K562 (cell line): ENCODE measurements around the gene CYTH1. TPM values are rescaled to one million over a fixed set of nuclear protein-coding genes. Genes with fewer than 3 reads are reported as not detected.

Experiments
- ATAC-seq: fragments of 200-7000 bp; cut with Tn5 transposase; 3 replicates; pipeline ENCODE4 v1.9.1; 2020; ENCODE audit warnings: moderate library complexity
- BruUV-seq: library from RNA; stranded (reverse); fragments of 400-500 nt; replicated peaks from 2 replicates; lab custom pipeline; 2021; lab: Mats Ljungman, UMichigan
- CTCF ChIA-PET: fragments of 300-600 bp; formaldehyde crosslinking; extraction: SDS; loops from one replicate; lab custom pipeline; 2021; ENCODE audit warnings: low intra/inter-chr PET ratio; lab: Yijun Ruan, JAX
- POLR2A ChIA-PET: fragments of 300-600, 350-650 bp; sonication (Branson Sonifier 250); formaldehyde crosslinking; extraction: SDS; loops from one replicate; lab custom pipeline; 2021; ENCODE audit warnings: antibody characterized with exemption, inconsistent platforms; lab: Yijun Ruan, JAX
- DNase-seq, 4 experiments: peaks; one replicate each; pipeline versions ENCODE4 v3.0.0 to v3.0.0-alpha.2; 2011 to 2018; ENCODE audit warnings: low spot score in 3 of 4, mixed read lengths in 3 of 4; ENCODE audit errors: extremely low read depth in 1 of 4
- FAIRE-seq: peaks from 2 replicates; lab custom pipeline; 2011; peaks lifted over from hg19 to GRCh38; lab: Jason Lieb, UNC
- H2AFZ ChIP-seq: 2 replicates; pipeline ENCODE4 v1.6.0; 2011; ENCODE audit warnings: low read depth, low read length, control low read depth, inconsistent platforms
- H3K27ac ChIP-seq: fragments of 200-600 bp; 3 replicates; pipeline ENCODE4 v1.8.0; 2011; ENCODE audit warnings: low read depth, mild to moderate bottlenecking, control low read depth, inconsistent platforms, low read length, moderate library complexity, mixed read lengths; ENCODE audit errors: extremely low read depth
- H3K27me3 ChIP-seq, 2 experiments: fragments of 300-600 bp in 1 of 2; 2 replicates in 1 of 2; 3 replicates in 1 of 2; pipeline versions ENCODE4 v1.6.0 to v1.8.0; 2011; ENCODE audit warnings: inconsistent platforms in 2 of 2, low read length in 2 of 2, mild to moderate bottlenecking in 1 of 2, mixed read lengths in 1 of 2, moderate library complexity in 1 of 2; ENCODE audit not compliant: control insufficient read depth in 2 of 2, insufficient read depth in 2 of 2
- H3K36me3 ChIP-seq: fragments of 300-600 bp; 3 replicates; pipeline ENCODE4 v1.8.0; 2011; ENCODE audit warnings: mild to moderate bottlenecking, low read length, inconsistent platforms; ENCODE audit not compliant: control insufficient read depth, insufficient read depth
- H3K4me1 ChIP-seq, 2 experiments: fragments of 200-600 bp in 1 of 2; replicated peaks in 1 of 2; 2 replicates in 1 of 2; 3 replicates in 1 of 2; pipeline versions ENCODE4 v1.5.1 to v1.8.0; 2011; ENCODE audit warnings: inconsistent platforms in 2 of 2, low read length in 2 of 2, mild to moderate bottlenecking in 1 of 2, mixed read lengths in 1 of 2, moderate library complexity in 1 of 2; ENCODE audit not compliant: control insufficient read depth in 2 of 2, insufficient read depth in 2 of 2
- H3K4me2 ChIP-seq: 2 replicates; pipeline ENCODE4 v1.6.1; 2011; ENCODE audit warnings: low read length, control low read depth, inconsistent platforms, mixed read lengths; ENCODE audit not compliant: insufficient read depth
- H3K4me3 ChIP-seq: fragments of 200-600 bp; sonication (generic), shearing (Covaris generic); 2 replicates; pipeline ENCODE4 v1.5.1; 2016; ENCODE audit warnings: control low read depth, inconsistent platforms
- H3K79me2 ChIP-seq: fragments of 200-600 bp; 3 replicates; pipeline ENCODE4 v1.8.0; 2011; ENCODE audit warnings: low read length, inconsistent platforms; ENCODE audit not compliant: control insufficient read depth, insufficient read depth
- H3K9ac ChIP-seq, 2 experiments: 2 replicates each; pipeline versions ENCODE4 v1.6.0 to v1.6.1; 2011; ENCODE audit warnings: low read depth in 2 of 2, low read length in 2 of 2, control low read depth in 1 of 2, inconsistent platforms in 1 of 2, mild to moderate bottlenecking in 1 of 2, mixed read lengths in 1 of 2; ENCODE audit not compliant: insufficient read depth in 1 of 2
- H3K9me1 ChIP-seq: one replicate; pipeline ENCODE4 v1.6.0; 2011; ENCODE audit warnings: inconsistent platforms, mild to moderate bottlenecking, low read length, moderate library complexity; ENCODE audit not compliant: control insufficient read depth, insufficient read depth
- H3K9me3 ChIP-seq: replicated peaks from 2 replicates; pipeline ENCODE4 v1.5.1; 2011; ENCODE audit warnings: low read depth, low read length, inconsistent platforms; ENCODE audit not compliant: control insufficient read depth, insufficient read depth
- H4K20me1 ChIP-seq: replicated peaks from 2 replicates; pipeline ENCODE4 v1.6.1; 2011; ENCODE audit warnings: low read length, inconsistent platforms, mixed read lengths; ENCODE audit not compliant: control insufficient read depth, insufficient read depth
- COPS2 ChIP-seq: fragments of 450-650 bp; conservative IDR thresholded peaks from 2 replicates; pipeline ENCODE4 v1.6.1; 2016; ENCODE audit warnings: mild to moderate bottlenecking, moderate library complexity
- EP400 ChIP-seq: fragments of 450-650 bp; IDR thresholded peaks from 2 replicates; pipeline ENCODE4 v1.6.1; 2017; ENCODE audit warnings: antibody characterized with exemption, mild to moderate bottlenecking, moderate library complexity
- FOXP1 ChIP-seq: sonication (generic); formaldehyde crosslinking; IDR thresholded peaks from 2 replicates; pipeline ENCODE4 v1.8.0; 2022; ENCODE audit warnings: mild to moderate bottlenecking, missing genetic modification reagents
- GABPA ChIP-seq: fragments of 200-800 bp; sonication (Bioruptor generic); conservative IDR thresholded peaks from 2 replicates; pipeline ENCODE4 v1.6.1; 2016; ENCODE audit warnings: low read depth, missing genetic modification characterization, missing compliant biosample characterization
- HMGXB4 ChIP-seq: sonication (generic); formaldehyde crosslinking; IDR thresholded peaks from 2 replicates; pipeline ENCODE4 v1.8.1; 2023; ENCODE audit warnings: mild to moderate bottlenecking, missing genetic modification reagents
- KDM2B ChIP-seq: fragments of 250-450 bp; sonication (Bioruptor Pico); IDR thresholded peaks from 2 replicates; pipeline ENCODE4 v1.8.0; 2021; ENCODE audit warnings: mild to moderate bottlenecking, moderate library complexity
- MBD2 ChIP-seq: sonication (generic); IDR thresholded peaks from 2 replicates; pipeline ENCODE4 v1.6.1; 2016; ENCODE audit warnings: low read depth, borderline replicate concordance
- NRF1 ChIP-seq, 2 experiments: fragments of 450-650 bp; IDR thresholded peaks in 1 of 2; conservative IDR thresholded peaks in 1 of 2; 2 replicates each; pipeline ENCODE4 v1.6.1; 2014; ENCODE audit warnings: mild to moderate bottlenecking in 2 of 2
- RBFOX2 ChIP-seq: fragments of 200-400 bp; formaldehyde crosslinking; IDR thresholded peaks from 2 replicates; pipeline ENCODE4 v1.6.1; 2017; ENCODE audit warnings: low read depth, mild to moderate bottlenecking, low read length, moderate library complexity
- SMAD4 ChIP-seq: fragments of 250-450 bp; sonication (Bioruptor Pico); conservative IDR thresholded peaks from 2 replicates; pipeline ENCODE4 v1.8.0; 2021; ENCODE audit warnings: inconsistent platforms, mild to moderate bottlenecking, moderate library complexity
- TAF1 ChIP-seq: IDR thresholded peaks from 2 replicates; pipeline ENCODE4 v1.6.1; 2011; ENCODE audit warnings: mild to moderate bottlenecking, low read length, moderate library complexity; ENCODE audit not compliant: insufficient read depth, control insufficient read depth, severe bottlenecking; ENCODE audit errors: extremely low read depth
- YY1 ChIP-seq, 3 experiments: IDR thresholded peaks; 2 replicates each; pipeline ENCODE4 v1.6.1; 2011; ENCODE audit warnings: low read length in 2 of 3, mild to moderate bottlenecking in 2 of 3, moderate library complexity in 2 of 3, borderline replicate concordance in 1 of 3, control low read depth in 1 of 3, low read depth in 1 of 3; ENCODE audit not compliant: insufficient read depth in 3 of 3, insufficient replicate concordance in 2 of 3, control insufficient read depth in 1 of 3, insufficient read length in 1 of 3; ENCODE audit errors: extremely low read depth in 1 of 3
- ZC3H4 ChIP-seq: sonication (generic); formaldehyde crosslinking; IDR thresholded peaks from 2 replicates; pipeline ENCODE4 v1.9.0; 2021; ENCODE audit warnings: missing genetic modification reagents, borderline replicate concordance
- ZNF263 ChIP-seq: sonication (generic); formaldehyde crosslinking; IDR thresholded peaks from 2 replicates; pipeline ENCODE4 v1.8.0; 2022; ENCODE audit warnings: mild to moderate bottlenecking, missing genetic modification reagents, borderline replicate concordance
- ZNF644 ChIP-seq: fragments of 200-800 bp; sonication (Bioruptor generic); IDR thresholded peaks from 2 replicates; pipeline ENCODE4 v1.6.1; 2016; ENCODE audit warnings: low read depth, missing genetic modification characterization, missing compliant biosample characterization
- WGBS: fragments of 100-300 bp; shearing (Covaris generic); methylation state at CpG from one replicate; pipeline ENCODE4 v1.1.6; 2016; ENCODE audit warnings: low coverage, mixed read lengths; ENCODE audit not compliant: insufficient coverage; ENCODE audit errors: missing lambda C conversion rate; 5-methylcytosine and 5-hydroxymethylcytosine counted together
- in situ Hi-C: fragments of 300-500 bp; cut with MboI; formaldehyde crosslinking; loops from 4 replicates; pipeline ENCODE4 v1.15.0; 2018; ENCODE audit warnings: inconsistent platforms, mixed read lengths
- intact Hi-C: fragments of 100-400 bp; cut with micrococcal nuclease; formaldehyde crosslinking; loops from 2 replicates; pipeline ENCODE4 v1.14.2; 2022
- polyA plus RNA-seq, 8 experiments: library from polyadenylated mRNA; depleted of rRNA in 4 of 8; stranded (reverse) in 5 of 8; unstranded in 3 of 8; fragments of >200 nt; fragmentation: Nextera tagmentation in 2 of 8; fragmentation: Illumina TruSeq in 1 of 8; extraction: Ambion mirVana in 2 of 8; extraction: Trizol in 1 of 8; gene quantifications; 2 replicates each; pipeline versions ENCODE4 v1.2.1 to v1.2.3, GENCODE V29; 2011 to 2014; ENCODE audit warnings: inconsistent platforms in 1 of 8, missing spikeins in 1 of 8
- total RNA-seq, 7 experiments: library from RNA; depleted of rRNA in 6 of 7; stranded (reverse); fragments of >200 nt in 6 of 7; fragmentation: Illumina TruSeq in 2 of 7; extraction: Trizol in 2 of 7; gene quantifications; 2 replicates each; pipeline versions ENCODE4 v1.2.1 to v1.2.3, GENCODE V29; 2011 to 2021; ENCODE audit warnings: low replicate concordance in 1 of 7
- TF ChIP-seq, protein P1 (sequence below), 2 experiments: IDR thresholded peaks; 2 replicates each; pipeline ENCODE4 v1.6.1; 2012; ENCODE audit warnings: improper control_type of control experiment in 2 of 2, low read depth in 2 of 2, low read length in 2 of 2, borderline replicate concordance in 1 of 2

Gene CYTH1
- total and polyA plus RNA-seq, 9 of the 15 experiments (the other 6 are each of a cell fraction or from before 2014, with no cell fraction given), result 0.52 to 27.7 (median 16.8) TPM

DNA sequence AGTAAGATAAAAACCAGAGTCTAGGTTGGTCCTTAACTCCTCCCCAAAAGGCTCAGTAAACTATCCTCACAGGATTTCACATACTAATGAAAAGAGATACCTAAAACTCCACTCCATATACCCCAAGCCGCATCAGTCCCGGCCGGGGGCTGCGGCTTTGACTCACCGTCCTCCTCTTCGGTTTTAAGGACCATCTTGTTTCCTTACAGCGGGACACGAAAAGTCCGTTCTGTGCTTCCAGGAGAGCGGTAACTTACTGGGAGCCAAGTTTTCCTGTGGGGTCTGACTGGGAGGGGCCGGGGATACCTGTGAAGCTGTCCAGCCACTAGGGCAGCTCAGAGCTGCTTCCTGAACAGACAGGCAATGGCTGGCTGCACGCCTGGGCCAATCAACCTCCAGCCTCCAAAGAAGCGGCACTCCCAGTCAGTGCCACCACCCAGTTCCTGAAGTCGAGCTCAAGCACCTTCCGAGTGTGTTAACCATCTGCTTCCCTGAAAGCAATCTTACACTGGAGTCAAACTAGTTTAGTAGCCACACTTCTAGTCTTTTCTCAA lies 45.5 kb downstream of the CYTH1 start:
- ATAC-seq, result peak; percentile 92
- H3K9me3 ChIP-seq, result no peaks in the 10 kb centered on the region
- H3K4me1 ChIP-seq, result peaks cover 20 to 28% of the 10 kb centered on the region in 2 experiments
- intact Hi-C loops, result no loop called here
- H3K27me3 ChIP-seq, result no peaks in the 10 kb centered on the region
- H3K4me3 ChIP-seq, result peak overlapping the region; percentile 37
- H3K4me2 ChIP-seq, result peak overlapping the region; percentile 71
- H3K79me2 ChIP-seq, result peaks cover 39% of the 10 kb centered on the region
- peak overlapping the region; percentile 56 for H2AFZ ChIP-seq
- ChIA-PET POLR2A (interaction anchor here (0.6 to 2.2 kb wide), 3 partner anchors 11 to 35 kb away, joined by 3 to 8 read pairs (median 4); no protein-coding TSS in a partner anchor), CTCF (interaction anchor here (0.6 kb wide), 2 partner anchors 11 to 19 kb away, joined by 3 read pairs; no protein-coding TSS in a partner anchor)
- peak; percentile 58 for FAIRE-seq
- peak overlapping the region; percentile 4 to 84; a peak in 3 of 4 replicates for H3K9ac ChIP-seq
- DNase-seq, result peak; percentile 53 to 71 (median 58)
- 5% methylated on average over 15 of the region's 15 CpGs for WGBS
- H4K20me1 ChIP-seq, result peaks cover 37% of the 10 kb centered on the region
- no TSS peak for BruUV-seq
- in situ Hi-C loops, result no loop called here
- H3K27ac ChIP-seq, result peak overlapping the region; percentile 64
- no peaks in the 10 kb centered on the region for H3K36me3 ChIP-seq
- peaks cover 4% of the 10 kb centered on the region for H3K9me1 ChIP-seq
- TF ChIP-seq SMAD4 (CRISPR knock-in tag) (0 out of 2 replicates have a peak, but pooled peaks have one; percentile 21), EP400 (no peak), FOXP1 (CRISPR knock-in tag) (no peak), GABPA (tag) (peak; percentile 28; the same call in 1 of the 2 replicates), MBD2 (no peak), KDM2B (CRISPR knock-in tag) (no peak), YY1 (IDR thresholded peaks at IDR 0.05; ENCODE audit: borderline replicate concordance in 1 of 3, control insufficient read depth in 1 of 3, extremely low read depth in 1 of 3, insufficient read depth in 3 of 3, insufficient read length in 1 of 3, insufficient replicate concordance in 2 of 3, low read depth in 1 of 3, low read length in 2 of 3) (peak in 2 of 3 experiments; percentile 38 to 59), HMGXB4 (CRISPR knock-in tag) (no peak), TAF1 (peak; percentile 9), ZC3H4 (CRISPR knock-in tag) (no peak), RBFOX2 (peak; percentile 30; the same call in 1 of the 2 replicates), ZNF644 (tag) (0 out of 2 replicates have a peak, but pooled peaks have one; percentile 13), ZNF263 (CRISPR knock-in tag) (peak; percentile 44; the same call in 1 of the 2 replicates), COPS2 (no peak), NRF1 (conservative IDR thresholded peaks at IDR 0.05 in 1 of 2, IDR thresholded peaks at IDR 0.05 in 1 of 2) (0 out of 4 replicates have a peak, but pooled peaks of 1 of the 2 experiments have one; percentile 22)
- TF ChIP-seq, protein P1, sequence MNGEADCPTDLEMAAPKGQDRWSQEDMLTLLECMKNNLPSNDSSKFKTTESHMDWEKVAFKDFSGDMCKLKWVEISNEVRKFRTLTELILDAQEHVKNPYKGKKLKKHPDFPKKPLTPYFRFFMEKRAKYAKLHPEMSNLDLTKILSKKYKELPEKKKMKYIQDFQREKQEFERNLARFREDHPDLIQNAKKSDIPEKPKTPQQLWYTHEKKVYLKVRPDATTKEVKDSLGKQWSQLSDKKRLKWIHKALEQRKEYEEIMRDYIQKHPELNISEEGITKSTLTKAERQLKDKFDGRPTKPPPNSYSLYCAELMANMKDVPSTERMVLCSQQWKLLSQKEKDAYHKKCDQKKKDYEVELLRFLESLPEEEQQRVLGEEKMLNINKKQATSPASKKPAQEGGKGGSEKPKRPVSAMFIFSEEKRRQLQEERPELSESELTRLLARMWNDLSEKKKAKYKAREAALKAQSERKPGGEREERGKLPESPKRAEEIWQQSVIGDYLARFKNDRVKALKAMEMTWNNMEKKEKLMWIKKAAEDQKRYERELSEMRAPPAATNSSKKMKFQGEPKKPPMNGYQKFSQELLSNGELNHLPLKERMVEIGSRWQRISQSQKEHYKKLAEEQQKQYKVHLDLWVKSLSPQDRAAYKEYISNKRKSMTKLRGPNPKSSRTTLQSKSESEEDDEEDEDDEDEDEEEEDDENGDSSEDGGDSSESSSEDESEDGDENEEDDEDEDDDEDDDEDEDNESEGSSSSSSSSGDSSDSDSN (IDR thresholded peaks at IDR 0.05; ENCODE audit: borderline replicate concordance in 1 of 2, low read depth in 2 of 2, low read length in 2 of 2), result peak; percentile 29 to 55; a peak in 1 of 4 replicates
